Ishikawa (cell line): Measurements from ENCODE around the gene MB.

ENCODE experiments used
- CEBPB ChIP-seq: IDR thresholded peaks from 2 replicates; pipeline ENCODE4 v1.6.1; 2012
- CREB1 ChIP-seq: IDR thresholded peaks from 2 replicates; pipeline ENCODE4 v1.6.1; 2012; ENCODE audit warnings: low read depth
- EGR1 ChIP-seq: IDR thresholded peaks from 2 replicates; pipeline ENCODE4 v1.6.1; 2012
- EP300 ChIP-seq: IDR thresholded peaks from 2 replicates; pipeline ENCODE4 v1.6.1; 2012; ENCODE audit warnings: borderline replicate concordance
- NFIC ChIP-seq: IDR thresholded peaks from 2 replicates; pipeline ENCODE4 v1.6.1; 2012
- RAD21 ChIP-seq: IDR thresholded peaks from 2 replicates; pipeline ENCODE4 v1.6.1; 2012; ENCODE audit warnings: low read depth
- TAF1 ChIP-seq: IDR thresholded peaks from 2 replicates; pipeline ENCODE4 v1.6.1; 2012; ENCODE audit warnings: low read depth, mild to moderate bottlenecking
- TCF12 ChIP-seq: IDR thresholded peaks from 2 replicates; pipeline ENCODE4 v1.6.1; 2012; ENCODE audit warnings: low read depth
- TEAD4 ChIP-seq: IDR thresholded peaks from 2 replicates; pipeline ENCODE4 v1.6.1; 2012
- YY1 ChIP-seq: IDR thresholded peaks from 2 replicates; pipeline ENCODE4 v1.6.1; 2012; ENCODE audit warnings: low read depth
- ZBTB7A ChIP-seq: IDR thresholded peaks from 2 replicates; pipeline ENCODE4 v1.6.1; 2012; ENCODE audit warnings: low read depth
- TF ChIP-seq, protein P1 (sequence below): IDR thresholded peaks from 2 replicates; pipeline ENCODE4 v1.6.1; 2012
- TF ChIP-seq, protein P2 (sequence below): IDR thresholded peaks from 2 replicates; pipeline ENCODE4 v1.6.1; 2012; ENCODE audit warnings: low read depth, mild to moderate bottlenecking

DNA sequence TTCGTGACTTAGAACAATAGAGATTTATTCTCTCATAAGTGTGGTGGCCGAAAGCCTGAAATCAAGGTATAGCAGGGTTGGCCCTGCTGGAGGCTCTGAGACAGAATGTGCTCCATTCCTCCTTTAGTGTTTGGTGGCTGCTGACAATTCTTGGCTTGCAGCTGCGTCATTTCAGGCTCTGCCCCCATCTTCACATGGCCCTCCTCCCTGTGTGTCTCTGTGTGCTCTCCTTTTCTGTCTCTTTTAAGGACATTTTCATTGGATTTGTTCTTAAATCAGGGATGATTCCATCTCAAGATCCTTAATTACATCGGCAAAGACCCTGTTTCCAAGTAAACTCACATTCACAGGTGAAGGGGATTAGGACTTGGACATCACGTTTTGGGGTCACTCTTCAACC lies 20.9 kb upstream of the MB start:
- TF ChIP-seq TAF1 (no peak), NFIC (no peak), CEBPB (no peak), YY1 (no peak), EGR1 (no peak), ZBTB7A (no peak), EP300 (no peak), TCF12 (no peak), TEAD4 (no peak), RAD21 (no peak), CREB1 (no peak)
- TF ChIP-seq, protein P1, sequence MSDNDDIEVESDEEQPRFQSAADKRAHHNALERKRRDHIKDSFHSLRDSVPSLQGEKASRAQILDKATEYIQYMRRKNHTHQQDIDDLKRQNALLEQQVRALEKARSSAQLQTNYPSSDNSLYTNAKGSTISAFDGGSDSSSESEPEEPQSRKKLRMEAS, result no peak
- TF ChIP-seq, protein P2, sequence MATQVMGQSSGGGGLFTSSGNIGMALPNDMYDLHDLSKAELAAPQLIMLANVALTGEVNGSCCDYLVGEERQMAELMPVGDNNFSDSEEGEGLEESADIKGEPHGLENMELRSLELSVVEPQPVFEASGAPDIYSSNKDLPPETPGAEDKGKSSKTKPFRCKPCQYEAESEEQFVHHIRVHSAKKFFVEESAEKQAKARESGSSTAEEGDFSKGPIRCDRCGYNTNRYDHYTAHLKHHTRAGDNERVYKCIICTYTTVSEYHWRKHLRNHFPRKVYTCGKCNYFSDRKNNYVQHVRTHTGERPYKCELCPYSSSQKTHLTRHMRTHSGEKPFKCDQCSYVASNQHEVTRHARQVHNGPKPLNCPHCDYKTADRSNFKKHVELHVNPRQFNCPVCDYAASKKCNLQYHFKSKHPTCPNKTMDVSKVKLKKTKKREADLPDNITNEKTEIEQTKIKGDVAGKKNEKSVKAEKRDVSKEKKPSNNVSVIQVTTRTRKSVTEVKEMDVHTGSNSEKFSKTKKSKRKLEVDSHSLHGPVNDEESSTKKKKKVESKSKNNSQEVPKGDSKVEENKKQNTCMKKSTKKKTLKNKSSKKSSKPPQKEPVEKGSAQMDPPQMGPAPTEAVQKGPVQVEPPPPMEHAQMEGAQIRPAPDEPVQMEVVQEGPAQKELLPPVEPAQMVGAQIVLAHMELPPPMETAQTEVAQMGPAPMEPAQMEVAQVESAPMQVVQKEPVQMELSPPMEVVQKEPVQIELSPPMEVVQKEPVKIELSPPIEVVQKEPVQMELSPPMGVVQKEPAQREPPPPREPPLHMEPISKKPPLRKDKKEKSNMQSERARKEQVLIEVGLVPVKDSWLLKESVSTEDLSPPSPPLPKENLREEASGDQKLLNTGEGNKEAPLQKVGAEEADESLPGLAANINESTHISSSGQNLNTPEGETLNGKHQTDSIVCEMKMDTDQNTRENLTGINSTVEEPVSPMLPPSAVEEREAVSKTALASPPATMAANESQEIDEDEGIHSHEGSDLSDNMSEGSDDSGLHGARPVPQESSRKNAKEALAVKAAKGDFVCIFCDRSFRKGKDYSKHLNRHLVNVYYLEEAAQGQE, result no peak
